Right ventricle myocardium inferior (tissue), 1 donor: ENCODE data around the gene PCA3. TPM values are rescaled to one million over a fixed set of nuclear protein-coding genes. Genes with fewer than 3 reads are reported as not detected.

Experiments
- ATAC-seq: fragments of 200-7000 bp; cut with Tn5 transposase; one replicate; pipeline ENCODE4 v1.9.1; 2020; ENCODE audit warnings: mild to moderate bottlenecking, moderate library complexity
- DNase-seq: peaks from one replicate; pipeline ENCODE4 v3.0.0; 2021; ENCODE audit errors: missing footprints
- intact Hi-C: fragments of 100-400 bp; cut with DNase I; formaldehyde crosslinking; loops from one replicate; pipeline ENCODE4 v1.11.0; 2022
- total RNA-seq: library from RNA; stranded (reverse); fragmentation: NEBNext Ultra II Directional; extraction: Animal tissue kit (Norgen Biotek cat#: 25700); gene quantifications from one replicate; pipeline ENCODE4 v1.2.1, GENCODE V29; 2021
- donor health status: DM: no; HTN: yes; CAD: no; lungs with severe emphysema.

The PCA3 gene
- total RNA-seq, 1 donor from 2014 or later, result not detected

DNA sequence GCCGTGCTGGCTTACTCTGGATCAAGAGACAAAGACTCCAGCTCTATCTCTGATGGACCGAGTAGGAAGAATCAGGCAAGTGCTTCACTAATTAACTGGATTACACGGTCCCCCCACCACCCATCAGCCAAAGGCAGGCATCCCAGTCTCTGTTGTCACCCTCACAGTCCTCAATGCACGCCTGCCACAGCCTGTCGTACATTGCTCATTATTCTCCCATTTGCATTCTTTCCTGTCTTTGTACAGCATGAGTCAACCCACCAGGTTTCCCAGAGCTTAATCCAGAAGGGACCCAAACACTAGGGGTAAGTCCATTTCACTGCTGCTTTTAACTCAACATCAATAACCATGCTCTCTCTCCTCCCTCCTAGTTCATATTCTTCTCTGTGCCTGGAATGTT, 44.4 kb downstream of the PCA3 start:
- DNase-seq (no peak), ATAC-seq (no peak)
- intact Hi-C loops, result no loop called here

GRCh38 chr9:76810377-76810957, 46.2 kb downstream of the PCA3 start:
- ATAC-seq (peak; percentile 67), DNase-seq (no peak)
- intact Hi-C loops, result loop anchor here (1.0 to 5.0 kb wide), 3 partner anchors 187 to 341 kb away; no protein-coding TSS in a partner anchor

DNA sequence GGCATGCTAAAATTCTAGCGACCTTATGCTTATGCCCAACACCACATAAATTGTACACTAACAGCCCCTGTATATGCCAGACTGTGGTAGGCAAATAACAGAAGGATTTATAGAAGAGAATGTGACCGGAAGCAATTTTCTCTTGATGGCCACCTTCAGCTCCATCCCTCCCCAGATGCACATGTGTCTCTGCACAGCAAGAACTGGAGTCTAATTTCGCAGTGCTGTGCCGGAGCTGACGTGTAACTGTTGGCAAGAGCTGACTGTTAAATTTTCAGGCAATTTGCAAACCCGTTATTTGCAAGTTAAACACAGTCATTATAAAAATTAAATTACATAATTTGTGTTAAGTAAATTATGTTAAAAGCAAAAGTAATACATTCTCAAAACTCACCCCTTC, 48.4 kb downstream of the PCA3 start:
- intact Hi-C loops, result loop anchor here (5.0 kb wide), 2 partner anchors 185 to 200 kb away; no protein-coding TSS in a partner anchor
- DNase-seq, result no peak
- no peak for ATAC-seq

- no peak for ATAC-seq
- DNase-seq, result no peak
Observed at GRCh38 chr9:76817489-76817888, 53.3 kb downstream of the PCA3 start.

DNA sequence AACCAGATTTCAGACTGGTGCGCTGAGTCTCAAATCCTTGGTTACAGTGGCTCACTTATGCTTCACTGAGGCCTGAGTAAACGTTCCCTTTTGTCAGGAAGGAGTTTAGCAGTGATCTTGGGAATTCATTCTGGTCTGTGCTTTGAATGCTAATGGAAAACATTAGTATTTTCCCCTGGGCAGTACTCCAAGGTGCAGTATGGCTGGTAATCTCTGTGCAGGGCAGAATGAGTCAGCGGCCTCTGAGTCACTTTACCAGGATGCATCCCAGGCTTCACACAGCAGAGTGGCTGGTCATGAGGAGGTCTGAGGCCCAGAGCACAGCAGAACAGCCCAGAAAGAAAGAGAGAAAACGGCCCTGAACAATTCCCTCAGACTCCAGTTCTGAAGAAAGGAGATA, 54.0 kb downstream of the PCA3 start:
- DNase-seq (no peak), ATAC-seq (peak; percentile 91)
- intact Hi-C loops, result no loop called here

More at GRCh38 chr9:76817489-76817888, 53.3 kb downstream of the PCA3 start:
- intact Hi-C loops, result no loop called here

GRCh38 chr9:76820431-76820830, 56.2 kb downstream of the PCA3 start:
- ATAC-seq, result no peak
- intact Hi-C loops, result no loop called here

GRCh38 chr9:76827296-76828080, 63.2 kb downstream of the PCA3 start:
- DNase-seq, result no peak
- intact Hi-C loops, result no loop called here
- no peak for ATAC-seq

More at GRCh38 chr9:76820431-76820830, 56.2 kb downstream of the PCA3 start:
- DNase-seq, result no peak

DNA sequence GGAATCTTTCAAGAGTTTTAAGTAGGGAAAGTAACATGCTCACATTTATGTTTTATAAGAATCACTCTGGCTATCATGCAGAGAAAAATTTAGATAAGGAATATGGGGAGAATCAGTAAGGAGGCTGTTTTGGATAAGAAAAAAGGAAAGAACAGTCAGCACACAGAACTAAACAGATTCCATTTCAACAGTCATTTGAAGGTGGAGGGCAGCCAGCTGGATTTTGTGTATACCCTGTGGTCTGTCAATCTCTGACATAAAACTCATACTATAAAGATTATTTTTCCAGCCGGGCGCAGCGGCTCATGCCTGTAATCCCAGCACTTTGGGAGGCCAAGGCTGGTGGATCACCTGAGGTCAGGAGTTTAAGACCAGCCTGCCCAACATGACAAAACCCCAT, 64.2 kb downstream of the PCA3 start:
- intact Hi-C loops, result no loop called here
- DNase-seq (no peak), ATAC-seq (no peak)

DNA sequence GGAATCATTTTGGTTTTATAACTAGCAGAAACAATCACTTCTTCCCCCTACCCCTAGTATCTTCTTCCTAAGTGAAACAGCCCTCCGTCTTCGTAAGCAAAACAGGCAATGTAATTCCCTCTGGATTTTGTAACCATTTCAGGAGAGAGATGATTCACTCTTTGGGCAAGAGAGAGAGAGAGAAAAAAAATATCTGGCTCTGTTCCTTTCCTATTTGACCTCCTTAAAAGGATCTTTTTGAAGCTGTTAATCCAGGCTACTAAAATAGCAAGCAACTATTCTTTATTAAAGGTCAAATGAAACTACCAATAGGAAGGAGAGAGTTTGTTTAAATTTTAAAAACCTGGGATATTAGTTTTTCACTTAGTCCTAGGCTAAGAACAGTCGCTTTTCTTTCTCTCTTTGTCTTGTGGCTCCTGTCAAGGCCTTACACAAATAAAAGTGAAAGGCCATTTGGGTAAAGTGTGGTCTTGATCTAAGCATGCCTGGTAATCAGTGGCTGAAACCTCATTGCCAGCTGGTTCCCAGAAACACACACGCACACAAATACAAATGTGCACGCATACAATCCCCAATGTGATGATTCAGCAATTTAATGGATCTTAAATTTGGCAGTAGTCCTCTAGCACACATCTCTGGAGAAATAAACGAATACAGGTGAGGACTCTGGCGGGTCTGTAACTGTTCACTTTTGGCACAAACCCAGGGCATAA, 71.5 kb downstream of the PCA3 start:
- DNase-seq, result no peak
- intact Hi-C loops, result no loop called here
- ATAC-seq, result peak; percentile 73

Other genes with a start within 250 kb of the PCA3 start
- gene PRUNE2, start 141.7 kb downstream of the PCA3 start, total RNA-seq, result 1.9 TPM